Femur (tissue), 1 donor: ENCODE measurements around the gene TIMP2.
"Not testable (repeated sequence)": the region's sequence is repeated elsewhere in the genome, so short reads cannot be mapped to it uniquely, and the experiment has no call there.

Experiments used
- DNase-seq: peaks from one replicate; pipeline ENCODE4 v3.0.0-alpha.2; 2017

Gene TIMP2, protein sequence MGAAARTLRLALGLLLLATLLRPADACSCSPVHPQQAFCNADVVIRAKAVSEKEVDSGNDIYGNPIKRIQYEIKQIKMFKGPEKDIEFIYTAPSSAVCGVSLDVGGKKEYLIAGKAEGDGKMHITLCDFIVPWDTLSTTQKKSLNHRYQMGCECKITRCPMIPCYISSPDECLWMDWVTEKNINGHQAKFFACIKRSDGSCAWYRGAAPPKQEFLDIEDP

DNA sequence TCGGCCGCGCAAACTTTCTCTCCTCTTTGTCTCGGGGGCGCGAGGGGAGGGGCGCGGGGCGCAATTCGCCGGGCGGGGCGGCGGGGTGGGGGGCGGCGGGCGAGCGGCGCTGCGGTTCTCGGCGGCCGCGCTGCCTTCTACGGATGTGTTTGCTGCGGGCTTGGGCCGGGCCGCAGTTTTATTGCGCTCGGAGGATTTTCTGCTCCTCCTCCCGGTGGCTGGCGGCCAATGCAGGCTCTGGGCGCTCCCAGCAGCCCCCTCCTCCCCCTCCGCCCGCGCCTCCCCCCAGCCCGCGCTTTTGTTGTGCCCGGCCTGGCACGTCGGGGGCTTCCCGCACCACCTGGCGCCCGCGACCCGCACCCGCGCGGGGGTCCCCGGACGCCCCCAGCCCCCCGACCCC, at the start of gene TIMP2:
Gene TIMP2 (minus strand): TSS at position 154 of the 400 bp plus-strand sequence. CDS start 299 bp downstream, outside the sequence.
- DNase-seq: peak; percentile 94

DNA sequence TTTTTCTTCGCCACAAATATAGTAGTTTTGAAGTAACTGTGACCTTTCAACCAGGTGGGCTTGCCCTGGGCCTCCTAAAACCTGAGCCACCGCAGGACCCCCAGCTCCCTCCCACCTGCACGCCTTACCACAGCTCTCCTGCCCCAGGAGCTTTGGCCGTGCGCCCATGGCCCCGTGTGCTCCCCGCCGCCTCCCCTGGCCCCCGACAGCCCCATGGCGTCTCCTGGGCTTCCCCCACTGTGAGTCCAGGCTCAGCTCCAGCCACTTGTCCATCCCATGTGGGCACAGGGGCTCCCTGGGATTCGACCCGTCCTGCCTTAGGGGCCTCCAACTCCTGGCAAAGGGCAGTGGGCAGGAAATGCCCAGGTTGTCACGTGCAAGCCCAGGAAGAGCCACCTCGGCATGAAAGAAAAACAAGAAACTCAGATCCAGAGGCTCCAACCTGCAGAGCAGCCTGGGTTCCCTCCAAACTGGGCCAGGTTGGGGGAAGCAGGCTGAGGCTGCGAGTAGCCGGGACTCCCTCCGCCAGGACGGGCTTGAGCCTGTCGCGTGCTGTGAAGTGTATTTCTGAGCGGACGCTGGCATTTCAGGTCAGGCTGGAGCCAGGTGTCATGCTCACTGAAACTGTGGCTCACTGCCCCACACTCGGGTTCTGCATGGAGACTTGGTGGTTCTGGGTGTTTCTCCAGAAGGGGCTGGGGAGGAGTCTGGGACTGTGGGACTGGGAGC, 48.8 kb upstream of the TIMP2 start:
- DNase-seq: no peak

DNA sequence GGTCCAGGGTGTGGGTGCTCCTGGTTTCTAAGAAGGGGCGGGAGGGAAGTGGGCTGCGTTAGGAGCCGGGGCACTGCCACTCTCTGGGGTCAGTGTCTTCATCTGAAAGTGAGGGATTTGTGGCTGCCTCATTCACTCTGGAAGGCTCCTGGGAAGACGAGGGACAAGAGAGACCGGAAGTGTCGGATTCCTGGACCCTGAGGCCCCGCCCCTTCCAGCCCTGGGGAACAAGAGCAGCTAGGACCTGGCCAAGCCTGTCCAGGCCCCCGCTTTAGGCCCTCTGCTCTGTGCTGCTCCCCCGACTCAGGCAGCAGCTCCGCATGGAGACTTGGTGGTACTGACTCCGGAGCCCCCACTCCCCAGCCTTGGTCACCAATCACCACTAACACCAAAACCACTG, 48.0 kb upstream of the TIMP2 start:
- no peak for DNase-seq

DNA sequence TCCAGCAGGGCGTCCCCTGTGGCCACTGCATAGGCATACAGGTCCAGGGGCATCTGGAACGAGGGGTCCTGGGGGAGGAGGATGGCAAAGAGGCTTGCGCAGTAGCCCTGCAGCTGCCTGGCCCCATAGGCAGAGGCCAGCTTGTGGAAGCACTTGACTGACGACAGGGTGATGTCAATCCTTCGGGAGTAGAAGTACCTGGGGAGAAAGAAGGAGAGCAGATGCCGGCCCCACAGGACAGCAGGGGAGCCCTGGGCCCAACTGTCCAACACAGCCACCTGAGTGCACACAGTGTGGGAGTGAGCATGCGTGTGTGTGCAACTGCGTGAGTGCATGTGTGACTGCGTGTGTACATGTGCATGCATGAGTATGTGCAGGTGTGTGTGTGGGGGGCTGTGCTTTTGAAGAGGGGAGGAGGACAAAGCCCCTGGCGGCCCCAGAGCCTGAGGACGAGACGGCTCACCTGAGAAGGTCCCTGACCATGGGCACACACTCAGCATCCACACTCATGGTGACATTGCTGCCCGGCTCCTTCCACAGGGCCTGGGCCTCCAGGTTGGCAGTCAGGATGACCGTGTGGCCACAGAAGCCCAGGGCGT, 47.4 kb upstream of the TIMP2 start:
- no peak for DNase-seq

DNA sequence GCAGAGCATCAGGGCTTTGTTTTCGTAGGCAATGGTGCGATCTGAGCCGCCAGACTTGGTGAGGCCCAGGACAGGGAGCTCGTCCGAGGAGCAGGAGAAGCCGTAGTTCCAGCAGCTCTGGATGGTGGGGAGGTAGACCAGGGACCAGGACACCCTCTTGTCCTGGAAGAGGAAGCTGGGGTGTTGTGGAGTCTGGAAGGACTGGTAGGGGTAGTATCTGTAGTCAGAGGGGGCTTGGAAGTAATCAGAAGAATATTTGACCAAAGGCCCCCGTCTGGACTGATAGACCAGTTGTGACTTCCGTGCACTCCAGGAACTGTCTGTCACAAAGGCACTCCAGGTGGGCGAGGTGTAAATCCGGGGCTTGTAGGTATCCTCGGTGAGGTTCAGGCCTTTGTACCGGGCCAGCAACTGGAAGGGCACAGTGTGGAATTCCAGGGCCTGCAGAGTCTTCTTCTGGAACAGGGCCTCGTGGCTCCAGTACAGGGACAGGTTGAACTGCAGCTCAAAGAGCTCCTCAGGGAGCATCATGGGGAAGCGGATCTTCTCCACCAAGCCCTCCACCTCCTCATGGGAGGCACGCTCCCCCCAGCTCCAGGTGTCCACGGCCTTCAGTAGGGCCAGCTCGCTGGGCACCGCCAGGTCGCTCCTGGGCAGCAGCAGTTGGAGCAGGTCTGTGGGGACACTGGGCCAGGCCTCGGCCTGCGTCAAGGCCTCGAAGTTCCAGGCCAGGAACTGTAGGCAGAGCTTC, 46.7 kb upstream of the TIMP2 start:
- no peak for DNase-seq

DNA sequence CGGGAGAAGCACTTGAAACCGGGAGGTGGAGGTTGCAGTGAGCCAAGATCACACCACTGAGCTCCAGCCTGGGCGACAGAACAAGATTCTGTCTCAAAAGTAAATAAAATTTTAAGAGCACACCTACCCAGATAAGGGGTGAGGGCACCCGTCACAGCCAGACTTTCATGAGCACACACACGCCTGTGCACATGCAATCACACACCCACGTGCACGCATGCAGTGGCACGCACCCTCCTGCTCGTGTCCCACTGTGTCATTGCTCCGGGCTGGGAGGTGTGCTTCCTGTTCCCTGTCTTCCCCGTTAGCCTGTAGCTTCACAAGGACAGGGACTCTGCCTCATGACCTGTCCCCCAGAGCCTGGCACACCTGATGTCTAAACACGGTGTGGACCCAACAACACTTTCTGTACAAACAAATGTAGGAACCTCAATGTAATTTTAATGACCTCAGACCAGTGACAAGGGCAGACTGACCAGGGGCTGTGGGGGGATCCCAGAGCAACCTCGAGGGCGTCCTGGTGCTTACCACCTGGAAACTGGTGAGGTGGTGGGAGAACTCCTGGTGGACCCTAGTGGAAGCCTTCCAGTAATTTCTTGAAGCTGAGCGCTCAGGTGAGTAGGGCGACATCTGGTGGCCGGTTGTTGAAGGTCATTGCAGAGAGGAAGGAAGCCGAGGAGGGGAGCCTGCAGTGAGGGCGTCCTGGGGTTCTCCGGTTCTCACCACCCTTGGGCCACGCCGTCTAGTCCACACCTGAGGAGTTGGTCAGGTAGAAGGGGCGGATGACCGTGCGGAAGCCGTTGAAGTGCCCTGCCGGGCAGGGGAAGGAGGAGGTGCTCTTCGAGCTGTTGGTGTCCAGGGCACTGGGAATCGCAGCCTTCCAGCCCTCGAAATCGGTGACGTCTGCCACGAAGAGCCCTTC, 45.9 kb upstream of the TIMP2 start:
- peak; percentile 86 for DNase-seq

DNA sequence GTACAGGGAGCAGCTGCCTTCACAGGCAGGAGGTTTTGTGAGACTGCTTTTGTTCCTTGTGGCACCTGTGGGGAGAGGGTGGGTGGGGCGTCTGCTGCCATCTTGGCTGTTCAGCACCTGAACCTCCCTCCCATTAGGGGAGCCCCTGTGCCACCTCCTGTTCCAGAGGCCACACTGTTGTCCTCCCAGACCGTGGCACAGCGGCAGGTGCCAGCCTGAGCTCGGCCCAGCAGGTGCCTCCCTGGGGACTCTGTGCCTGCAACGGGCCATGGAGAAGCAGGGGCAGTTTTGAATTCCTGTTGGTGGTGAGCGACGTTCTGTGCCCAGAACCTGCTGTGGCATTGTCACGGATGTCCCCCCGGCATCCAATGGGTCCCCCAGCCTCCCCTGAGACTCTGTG, 44.7 kb upstream of the TIMP2 start:
- no peak for DNase-seq

DNA sequence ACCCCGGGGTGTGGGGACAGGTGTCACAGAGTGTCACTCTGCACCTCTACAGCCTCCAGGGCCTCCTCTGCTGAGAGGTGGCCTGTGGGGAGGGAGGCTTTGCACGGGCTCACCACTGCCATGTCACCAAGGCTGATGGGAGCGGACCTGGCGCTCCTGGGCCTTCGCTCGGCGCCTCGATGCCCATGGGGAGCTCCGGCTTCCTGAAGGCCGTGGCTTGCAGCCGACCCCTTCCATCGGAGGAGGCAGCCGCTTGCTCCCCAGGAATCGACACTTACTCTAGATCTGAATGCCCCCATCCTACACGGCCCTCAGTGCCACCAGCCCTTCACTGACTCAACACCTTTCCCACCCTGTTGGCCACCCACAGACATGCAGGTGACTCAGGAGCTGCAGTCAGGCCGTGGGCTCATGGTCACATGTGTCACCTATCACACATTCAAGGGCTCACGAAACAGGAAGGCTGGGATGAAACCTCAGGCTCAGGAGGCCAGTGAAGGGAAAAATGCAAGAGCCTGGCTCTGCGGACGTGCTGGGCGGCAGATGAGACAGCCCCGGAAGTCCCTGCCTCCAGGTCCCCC, 42.7 kb upstream of the TIMP2 start:
- DNase-seq: no peak

DNA sequence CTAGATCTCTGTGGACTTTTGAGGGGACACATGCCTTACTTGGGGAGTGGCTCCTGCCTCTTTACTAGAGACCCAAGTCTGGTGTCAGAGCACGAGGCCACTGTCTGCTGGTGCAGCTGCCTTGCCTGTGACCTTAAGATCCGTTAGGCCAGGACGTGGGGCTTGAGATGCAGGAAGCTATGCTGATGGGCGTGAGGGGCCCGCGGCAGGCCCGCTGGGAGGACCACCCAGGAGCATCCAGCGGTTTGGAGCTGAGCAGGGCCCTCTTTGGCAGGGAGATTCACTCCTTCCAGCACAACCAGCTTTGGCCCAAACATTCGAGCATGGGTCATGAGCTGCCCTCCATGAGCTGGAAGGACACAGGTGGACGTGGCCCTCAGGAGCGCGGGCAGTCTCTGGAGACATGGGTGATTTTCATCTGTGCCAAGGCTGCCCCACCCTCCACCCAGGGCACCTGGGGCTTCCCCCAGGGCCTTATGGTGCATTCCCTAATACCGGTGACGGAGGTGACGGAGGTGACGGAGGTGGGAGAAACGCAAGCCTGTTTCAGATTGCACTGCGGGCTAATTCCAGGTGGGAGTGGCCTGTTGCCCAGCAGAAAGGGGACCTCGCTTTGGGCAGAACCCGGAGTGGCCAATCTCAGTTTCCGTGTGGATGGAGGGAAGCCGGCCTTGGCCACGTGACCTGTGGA, 41.9 kb upstream of the TIMP2 start:
- DNase-seq: no peak

DNA sequence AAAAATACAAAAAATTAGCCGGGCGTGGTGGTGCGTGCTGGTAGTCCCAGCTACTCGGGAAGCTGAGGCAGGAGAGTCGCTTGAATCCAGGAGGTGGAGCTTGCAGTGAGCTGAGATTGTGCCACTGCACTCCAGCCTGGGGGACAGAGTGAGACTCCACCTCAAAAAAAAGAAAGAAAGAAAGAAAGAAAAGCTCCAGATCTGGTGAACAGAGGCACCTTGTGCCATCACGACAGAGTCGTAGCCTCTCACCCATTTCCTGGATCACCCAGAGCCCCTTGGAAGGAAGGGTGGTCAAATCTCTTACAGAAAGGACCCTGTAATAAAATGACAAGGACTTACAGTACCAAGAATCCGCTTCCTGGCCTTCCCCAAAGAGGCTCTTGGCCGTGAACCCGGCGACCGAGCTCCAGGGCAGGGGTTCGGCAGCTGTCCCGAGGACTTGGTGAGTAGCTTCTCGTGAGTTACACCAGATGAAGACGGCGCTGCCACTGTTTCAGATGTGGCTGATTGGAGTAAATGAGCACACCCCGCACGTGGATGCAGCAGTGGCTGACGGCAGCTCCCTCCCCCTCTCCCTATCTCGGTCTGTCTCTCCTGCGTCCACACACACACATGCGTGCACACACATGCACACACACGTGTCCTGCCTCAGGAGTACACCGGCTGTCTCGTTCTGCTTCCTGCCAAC, 41.1 kb upstream of the TIMP2 start:
- no peak for DNase-seq

DNA sequence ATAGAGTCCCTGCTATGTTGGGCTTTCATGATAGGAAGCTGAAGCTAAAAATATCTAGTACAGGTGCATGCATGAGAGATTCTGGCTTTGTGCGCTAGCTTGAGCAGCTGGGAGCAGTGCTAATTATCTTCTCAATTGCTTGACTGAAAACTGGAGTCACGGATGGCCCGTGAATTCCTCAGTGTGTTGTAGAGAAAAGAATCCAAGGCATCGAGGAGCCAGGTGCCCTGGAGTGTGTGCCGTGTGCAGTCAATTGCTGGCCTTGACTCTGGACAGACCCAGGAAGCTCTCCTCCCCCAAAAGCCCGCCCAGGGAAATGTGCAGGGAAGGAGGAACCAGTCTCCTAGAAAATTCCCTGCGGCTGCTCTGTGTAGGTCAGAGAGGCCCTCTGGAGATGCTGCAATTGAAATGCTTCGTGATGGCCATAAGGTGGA, 40.3 kb upstream of the TIMP2 start:
- DNase-seq: no peak

DNA sequence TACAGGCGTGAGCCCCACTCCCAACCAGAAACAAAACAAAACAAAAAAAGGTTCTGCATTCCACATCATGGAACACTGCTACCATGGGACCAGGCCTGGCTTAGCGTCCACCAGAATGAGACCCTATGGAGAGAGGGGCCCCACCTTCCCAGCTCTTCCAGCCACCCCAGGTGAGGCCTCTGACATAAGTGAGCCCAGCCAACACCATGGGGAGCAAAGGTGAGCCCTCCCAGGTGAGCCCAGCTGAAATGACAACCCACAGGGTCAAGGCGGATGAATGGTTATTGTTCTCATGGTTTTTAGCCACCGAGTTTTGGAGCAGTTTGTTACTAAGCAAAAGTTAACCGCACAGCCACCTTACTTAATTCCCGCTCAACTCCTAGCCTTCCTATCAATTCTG, 38.2 kb upstream of the TIMP2 start:
- no peak for DNase-seq

DNA sequence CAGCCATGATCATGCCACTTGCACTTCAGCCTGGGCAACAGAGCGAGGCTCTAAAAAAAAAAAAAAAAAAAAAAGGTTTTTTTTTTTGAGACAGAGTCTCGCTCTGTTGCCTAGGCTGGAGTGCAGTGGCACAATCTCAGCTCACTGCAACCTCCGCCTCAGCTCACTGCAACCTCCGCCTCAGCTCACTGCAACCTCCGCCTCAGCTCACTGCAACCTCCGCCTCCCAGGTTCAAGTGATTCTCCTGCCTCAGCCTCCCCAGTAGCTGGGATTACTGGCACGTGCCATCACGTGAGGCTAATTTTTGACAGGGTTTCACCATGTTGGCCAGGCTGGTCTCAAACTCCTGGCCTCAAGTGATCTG, 37.8 kb upstream of the TIMP2 start:
- DNase-seq: not testable (repeated sequence)

DNA sequence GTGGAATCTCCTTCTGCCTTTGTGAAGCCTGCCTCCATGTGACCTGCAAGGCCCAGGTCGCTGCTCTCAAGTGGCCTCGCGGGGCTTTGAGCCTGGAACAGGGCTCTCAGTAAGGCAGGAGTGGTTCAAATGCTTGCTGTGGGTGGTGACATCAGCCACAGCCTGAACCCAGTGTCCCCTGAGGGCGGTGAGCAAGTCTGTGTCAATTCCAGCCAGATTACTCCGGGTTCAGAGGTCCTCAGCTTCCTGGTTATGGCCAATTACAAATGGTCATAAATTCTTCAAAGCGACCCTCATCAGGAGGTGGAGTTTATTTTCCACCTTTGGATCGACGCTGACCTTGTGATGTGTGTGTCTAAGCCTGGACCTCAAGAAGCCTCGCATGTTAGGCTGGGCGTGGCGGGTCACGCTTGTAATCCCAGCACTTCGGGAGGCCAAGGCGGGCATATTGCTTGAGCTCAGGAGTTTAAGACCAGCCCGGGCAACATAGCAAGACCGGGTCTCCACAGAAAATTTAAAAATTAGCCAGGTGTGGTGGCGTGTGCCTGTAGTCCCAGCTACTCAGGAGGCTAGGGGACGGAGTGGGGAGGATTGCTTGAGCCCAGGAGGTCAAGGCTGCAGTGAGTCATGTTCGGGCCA, 37.3 kb upstream of the TIMP2 start:
- DNase-seq: no peak

DNA sequence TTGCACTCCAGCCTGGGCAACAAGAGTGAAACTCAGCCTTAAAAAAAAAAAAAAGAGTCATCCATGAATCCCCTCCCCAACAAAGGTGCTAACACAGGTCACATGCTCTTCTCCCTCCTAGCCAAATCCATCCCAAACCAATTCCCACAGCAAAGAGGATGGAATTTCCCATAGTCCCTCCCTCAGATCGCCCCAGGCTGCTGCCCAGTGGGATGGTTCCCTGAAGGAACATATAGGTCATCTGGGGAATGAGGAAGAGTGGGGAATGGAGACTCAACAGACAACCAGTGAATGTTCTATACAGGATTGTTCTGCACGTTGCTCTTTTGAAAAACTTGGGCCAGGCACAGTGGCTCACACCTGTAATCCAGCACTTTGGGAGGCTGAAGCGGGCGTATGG, 36.4 kb upstream of the TIMP2 start:
- DNase-seq: no peak

DNA sequence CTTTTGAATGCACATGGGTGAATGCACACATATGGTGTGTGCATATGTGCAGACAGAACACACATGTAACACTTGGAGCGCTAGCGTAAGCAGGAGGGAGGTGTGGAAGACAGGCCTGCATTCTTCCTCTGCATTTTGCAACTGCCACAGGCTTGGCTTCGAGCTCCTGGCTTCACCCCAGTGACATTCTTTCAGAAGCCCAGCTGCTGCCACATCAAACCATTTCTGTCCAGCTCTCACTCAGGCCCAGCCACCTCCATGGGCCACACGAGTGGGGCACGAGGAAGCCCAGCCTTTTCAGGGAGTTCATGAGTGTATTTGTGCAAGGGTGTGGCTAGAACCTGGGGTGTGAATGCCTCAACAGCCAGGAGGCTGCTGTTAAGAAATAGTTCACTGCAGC, 35.7 kb upstream of the TIMP2 start:
- peak; percentile 71 for DNase-seq

DNA sequence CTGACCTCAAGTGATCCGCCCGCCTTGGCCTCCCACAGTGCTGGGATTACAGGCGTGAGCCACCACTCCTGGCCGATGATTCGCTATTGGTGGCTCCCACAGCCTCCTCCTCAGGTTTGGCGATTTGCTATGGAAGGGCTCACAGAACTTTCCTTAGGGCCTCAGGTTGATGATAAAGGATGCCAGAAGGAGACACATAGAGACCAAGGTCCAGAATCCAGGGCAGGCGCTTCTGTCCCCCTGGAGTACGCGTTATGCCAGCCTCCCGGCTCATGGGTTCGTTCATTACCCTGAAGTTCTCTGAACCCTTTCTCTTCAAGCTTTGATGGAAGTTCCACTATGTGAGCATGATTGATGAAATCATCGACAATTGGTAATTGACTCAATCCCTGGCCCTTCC, 34.6 kb upstream of the TIMP2 start:
- DNase-seq: no peak

DNA sequence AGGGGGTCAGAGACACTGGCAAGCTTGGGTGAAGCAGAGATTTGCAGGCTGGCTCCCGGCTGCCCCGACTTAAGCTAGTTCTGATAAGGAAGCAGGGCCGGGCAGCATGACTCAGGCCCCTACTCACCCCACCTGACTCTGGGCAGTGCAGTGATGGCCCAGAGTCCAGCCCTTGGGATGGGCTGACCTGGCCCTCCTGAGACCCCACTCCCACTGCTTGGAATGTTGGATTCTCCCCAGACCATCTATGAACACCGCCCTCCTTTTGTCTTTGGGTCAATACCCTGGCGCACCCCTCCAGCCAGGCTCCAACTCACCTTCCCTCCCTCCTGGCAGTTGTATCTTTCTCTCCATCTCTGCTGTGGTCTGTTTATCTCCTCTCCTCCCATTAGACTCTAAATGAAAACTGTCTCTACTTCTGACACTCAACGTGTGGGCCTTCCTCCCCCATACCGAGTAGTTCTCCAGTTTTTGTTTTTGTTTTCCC, 33.5 kb upstream of the TIMP2 start:
- DNase-seq: no peak

DNA sequence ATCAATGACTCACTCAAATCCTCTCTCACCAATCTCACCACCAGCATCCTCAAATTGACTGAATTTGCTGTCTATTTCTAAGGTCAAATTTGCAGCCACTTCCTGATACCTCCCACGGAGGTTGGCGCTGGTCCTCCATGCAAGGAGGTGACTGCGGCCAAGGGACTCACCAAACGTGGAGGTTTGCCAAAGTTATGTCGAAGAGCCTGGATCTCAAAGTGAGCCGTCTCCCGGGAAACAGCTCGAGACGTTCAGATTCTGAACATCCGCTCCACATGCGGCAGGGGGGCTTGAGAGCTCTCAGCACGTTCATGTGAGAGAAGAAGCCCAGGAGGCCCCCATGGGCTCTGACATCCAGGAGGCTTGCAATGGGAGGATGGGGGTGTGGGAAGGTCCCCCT, 31.9 kb upstream of the TIMP2 start:
- no peak for DNase-seq

DNA sequence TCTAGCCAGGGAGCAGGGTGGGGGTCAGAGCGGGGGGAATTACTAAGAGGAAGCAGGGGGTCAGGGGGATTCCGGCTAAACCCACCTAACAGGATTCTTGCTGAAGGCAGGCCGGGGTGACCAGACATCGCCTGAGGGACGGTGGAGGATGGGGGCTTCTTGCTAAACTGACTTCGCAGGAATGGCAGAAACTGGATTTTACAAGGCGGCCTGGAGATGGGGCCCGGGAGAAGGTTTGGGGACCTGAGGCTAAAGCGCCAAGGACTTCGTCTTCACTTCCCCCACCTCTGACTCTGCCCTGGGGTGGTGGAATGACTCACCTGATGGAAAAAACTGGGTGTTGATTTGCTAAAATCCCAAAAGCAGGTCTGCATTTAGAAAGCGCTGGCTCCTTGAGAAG, 31.1 kb upstream of the TIMP2 start:
- no peak for DNase-seq
